GM18498 (cell line): Measurements from ENCODE around the gene KIF25.

Experiments used
- ATAC-seq: cut with Tn5 transposase; IDR thresholded peaks from one replicate; pipeline ENCODE4 v1.9.1; 2021; ENCODE audit warnings: mild to moderate bottlenecking, moderate library complexity; ENCODE audit not compliant: unreplicated experiment

The KIF25 gene

GRCh38 chr6:168035098-168035660, 37.7 kb downstream of the KIF25 start:
- ATAC-seq = no peak

GRCh38 chr6:168035661-168036545, 38.4 kb downstream of the KIF25 start:
- no peak for ATAC-seq

- ATAC-seq = no peak
These were observed 39.8 kb downstream of the KIF25 start for GRCh38 chr6:168037242-168037641.

- no peak for ATAC-seq
These were observed 40.4 kb downstream of the KIF25 start for GRCh38 chr6:168037856-168038255.

GRCh38 chr6:168038576-168039140, 41.2 kb downstream of the KIF25 start:
- ATAC-seq = no peak

GRCh38 chr6:168039301-168039700, 41.8 kb downstream of the KIF25 start:
- ATAC-seq = no peak

- ATAC-seq = no peak
These were observed 42.4 kb downstream of the KIF25 start for GRCh38 chr6:168039849-168040248.

- ATAC-seq = no peak
These were observed 43.5 kb downstream of the KIF25 start for GRCh38 chr6:168040856-168041496.

- ATAC-seq = no peak
These were observed 44.5 kb downstream of the KIF25 start for GRCh38 chr6:168041928-168042327.

- no peak for ATAC-seq
These were observed 45.1 kb downstream of the KIF25 start for GRCh38 chr6:168042426-168043192.

- ATAC-seq = no peak
These were observed 45.8 kb downstream of the KIF25 start for GRCh38 chr6:168043193-168043847.

- ATAC-seq = no peak
These were observed 46.5 kb downstream of the KIF25 start for GRCh38 chr6:168043848-168044415.

GRCh38 chr6:168044521-168045130, 47.2 kb downstream of the KIF25 start:
- ATAC-seq = no peak

- ATAC-seq = no peak
These were observed 47.7 kb downstream of the KIF25 start for GRCh38 chr6:168045141-168045691.

- ATAC-seq = no peak
These were observed 48.5 kb downstream of the KIF25 start for GRCh38 chr6:168045706-168046620.

GRCh38 chr6:168046696-168047095, 49.2 kb downstream of the KIF25 start:
- no peak for ATAC-seq

- no peak for ATAC-seq
These were observed 50.6 kb downstream of the KIF25 start for GRCh38 chr6:168047841-168048723.
